IPS DF 6.9 (cell line): ENCODE results near the gene MAD1L1.

ENCODE experiments used
- DNase-seq: peaks from one replicate; pipeline ENCODE4 v3.0.0-alpha.2; 2013; ENCODE audit warnings: low read depth, low spot score
- H3K27ac ChIP-seq: one replicate; pipeline ENCODE4 v1.5.1; 2013; ENCODE audit warnings: low read length, control low read depth
- H3K27me3 ChIP-seq: 2 replicates; pipeline ENCODE4 v1.6.1; 2013; ENCODE audit warnings: mild to moderate bottlenecking, low read length; ENCODE audit not compliant: control insufficient read depth, insufficient read depth
- H3K36me3 ChIP-seq: 2 replicates; pipeline ENCODE4 v1.6.1; 2013; ENCODE audit warnings: low read length; ENCODE audit not compliant: control insufficient read depth, insufficient read depth
- H3K4me1 ChIP-seq: 2 replicates; pipeline ENCODE4 v1.6.1; 2013; ENCODE audit warnings: low read length; ENCODE audit not compliant: control insufficient read depth, insufficient read depth
- H3K4me3 ChIP-seq: 2 replicates; pipeline ENCODE4 v1.5.1; 2013; ENCODE audit warnings: mild to moderate bottlenecking, low read length
- H3K9me3 ChIP-seq: 2 replicates; pipeline ENCODE4 v1.6.1; 2013; ENCODE audit warnings: low read length, inconsistent platforms; ENCODE audit not compliant: control insufficient read depth, insufficient read depth
- WGBS: extraction: QIAGEN DNeasy Blood & Tissue Kit; methylation state at CpG from one replicate; pipeline ENCODE4 v1.1.7; 2013; ENCODE audit warnings: mixed read lengths, missing lambda C conversion rate; ENCODE audit not compliant: insufficient read length, insufficient coverage; 5-methylcytosine and 5-hydroxymethylcytosine counted together

The MAD1L1 gene

DNA sequence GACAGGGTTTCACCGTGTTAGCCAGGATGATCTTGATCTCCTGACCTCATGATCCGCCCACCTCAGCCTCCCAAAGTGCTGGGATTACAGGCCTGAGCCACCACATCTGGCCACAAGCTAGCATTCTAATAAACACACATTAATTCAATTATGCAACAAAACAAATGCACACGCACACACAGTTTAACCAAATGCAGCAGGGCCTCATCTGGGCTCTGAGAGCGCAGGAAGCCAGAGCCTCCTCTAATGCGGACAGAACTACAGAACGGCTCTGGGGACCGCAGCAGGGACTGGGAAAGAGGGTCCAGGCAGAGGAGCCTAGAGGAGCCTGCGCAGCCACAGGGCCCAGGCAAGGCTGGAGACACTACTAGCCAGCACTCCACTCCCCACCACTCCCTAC is 3.8 kb downstream of the MAD1L1 start:
- DNase-seq, result no peak
- H3K36me3 ChIP-seq, result peaks cover 24% of the 10 kb centered on the region
- H3K9me3 ChIP-seq, result no peaks in the 10 kb centered on the region
- no peak overlapping the region for H3K4me3 ChIP-seq
- no peaks in the 10 kb centered on the region for H3K27me3 ChIP-seq
- no peak overlapping the region for H3K27ac ChIP-seq
- H3K4me1 ChIP-seq, result no peaks in the 10 kb centered on the region
- WGBS, result no CpG with 5 or more reads among the region's 8 CpGs

DNA sequence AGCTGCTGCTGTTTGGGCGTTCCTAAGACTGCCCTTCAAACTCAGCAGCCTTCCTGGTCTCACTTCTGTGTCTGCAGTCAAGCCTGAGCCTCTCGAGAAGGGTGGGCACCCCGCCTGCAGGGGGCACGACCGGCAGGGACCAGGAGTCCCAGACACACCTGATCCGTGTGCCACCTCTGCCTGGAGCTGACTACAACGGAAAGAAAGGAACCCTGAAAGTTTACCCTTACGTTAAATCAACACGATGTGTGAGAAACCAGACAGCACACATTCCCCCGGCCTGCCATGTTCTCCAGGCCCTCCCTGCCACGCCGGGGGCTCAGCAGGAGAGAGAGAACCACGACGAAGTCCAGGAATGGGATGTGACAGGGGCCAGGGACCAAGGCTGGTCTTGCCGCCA is 5.0 kb downstream of the MAD1L1 start:
- Histone ChIP-seq H3K27me3 (no peaks in the 10 kb centered on the region), H3K4me3 (no peak overlapping the region), H3K9me3 (no peaks in the 10 kb centered on the region), H3K27ac (no peak overlapping the region), H3K4me1 (no peaks in the 10 kb centered on the region; the same call in 1 of the 2 replicates), H3K36me3 (peaks cover 28% of the 10 kb centered on the region)
- WGBS, result no CpG with 5 or more reads among the region's 15 CpGs
- DNase-seq, result no peak

DNA sequence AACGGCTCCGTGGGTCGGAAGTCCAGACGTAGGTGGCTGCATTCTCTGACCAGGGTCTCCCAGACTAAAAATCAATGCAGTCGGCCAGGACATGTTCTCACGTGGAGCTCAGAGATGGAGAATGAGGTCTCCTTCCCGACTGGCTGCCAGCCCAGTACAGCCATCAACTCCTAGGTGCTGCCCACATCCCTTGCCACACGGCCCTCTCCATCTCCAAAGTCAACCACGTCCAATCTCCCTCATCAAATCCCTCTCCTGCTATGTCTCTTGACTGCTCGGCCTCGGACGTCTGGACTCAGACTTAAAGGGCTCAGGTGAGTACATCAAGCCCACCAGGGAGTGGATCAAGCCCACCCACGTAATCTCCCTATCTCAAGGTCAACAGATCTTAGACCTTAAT is 6.9 kb downstream of the MAD1L1 start:
- no peak for DNase-seq
- WGBS, result no CpG with 5 or more reads among the region's 13 CpGs

DNA sequence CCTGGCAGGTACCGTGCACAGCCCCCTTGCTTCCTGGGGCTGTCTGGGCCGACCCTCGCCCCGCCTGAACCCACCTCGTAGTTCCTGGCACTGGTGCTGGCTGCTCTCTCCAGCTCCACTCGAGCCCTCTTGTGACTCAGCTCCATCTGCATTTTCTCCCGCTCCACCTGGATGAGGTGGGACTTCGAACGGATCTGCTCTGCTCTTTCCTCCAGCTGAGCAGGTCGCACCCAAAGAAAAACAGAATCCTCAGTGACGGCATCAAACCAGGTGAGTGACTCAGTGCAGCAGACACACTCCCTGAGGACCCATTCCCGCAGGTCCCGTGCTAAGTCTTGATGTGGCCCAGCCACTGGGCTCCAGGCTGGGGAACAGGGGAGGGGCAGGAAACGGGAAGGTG is 7.4 kb downstream of the MAD1L1 start:
- no peak overlapping the region for H3K4me3 ChIP-seq
- H3K36me3 ChIP-seq, result peaks cover 32% of the 10 kb centered on the region
- no peaks in the 10 kb centered on the region; the same call in 1 of the 2 replicates for H3K4me1 ChIP-seq
- WGBS, result no CpG with 5 or more reads among the region's 14 CpGs
- DNase-seq, result no peak
- no peaks in the 10 kb centered on the region for H3K27me3 ChIP-seq
- H3K27ac ChIP-seq, result no peak overlapping the region
- H3K9me3 ChIP-seq, result no peaks in the 10 kb centered on the region

More for the DNA sequence above, 6.9 kb downstream of the MAD1L1 start:
- H3K36me3 ChIP-seq, result peaks cover 33% of the 10 kb centered on the region
- no peaks in the 10 kb centered on the region for H3K9me3 ChIP-seq
- no peak overlapping the region for H3K27ac ChIP-seq
- no peaks in the 10 kb centered on the region for H3K27me3 ChIP-seq
- no peaks in the 10 kb centered on the region; the same call in 1 of the 2 replicates for H3K4me1 ChIP-seq
- H3K4me3 ChIP-seq, result no peak overlapping the region

DNA sequence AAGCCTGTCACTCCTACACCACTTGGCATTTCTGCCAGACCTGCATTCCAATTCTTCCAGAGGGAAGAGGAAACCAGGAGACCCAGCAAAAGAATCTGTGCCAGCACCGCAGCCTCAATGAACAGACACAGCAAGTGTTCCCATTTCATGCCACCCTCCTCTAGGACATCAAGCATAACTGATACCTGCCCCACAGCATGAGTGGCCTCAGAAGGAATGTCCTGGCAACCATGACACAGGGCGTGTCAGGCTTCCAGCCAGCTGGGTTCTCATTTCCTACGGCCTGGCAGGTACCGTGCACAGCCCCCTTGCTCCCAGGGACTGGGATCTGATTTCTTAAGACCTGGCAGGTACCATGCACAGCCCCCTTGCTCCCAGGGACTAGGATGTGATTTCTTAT is 7.8 kb downstream of the MAD1L1 start:
- Histone ChIP-seq H3K27ac (no peak overlapping the region), H3K9me3 (no peaks in the 10 kb centered on the region), H3K4me1 (no peaks in the 10 kb centered on the region; the same call in 1 of the 2 replicates), H3K4me3 (no peak overlapping the region), H3K27me3 (no peaks in the 10 kb centered on the region), H3K36me3 (peaks cover 34% of the 10 kb centered on the region)
- DNase-seq, result no peak
- no CpG with 5 or more reads among the region's 4 CpGs for WGBS

DNA sequence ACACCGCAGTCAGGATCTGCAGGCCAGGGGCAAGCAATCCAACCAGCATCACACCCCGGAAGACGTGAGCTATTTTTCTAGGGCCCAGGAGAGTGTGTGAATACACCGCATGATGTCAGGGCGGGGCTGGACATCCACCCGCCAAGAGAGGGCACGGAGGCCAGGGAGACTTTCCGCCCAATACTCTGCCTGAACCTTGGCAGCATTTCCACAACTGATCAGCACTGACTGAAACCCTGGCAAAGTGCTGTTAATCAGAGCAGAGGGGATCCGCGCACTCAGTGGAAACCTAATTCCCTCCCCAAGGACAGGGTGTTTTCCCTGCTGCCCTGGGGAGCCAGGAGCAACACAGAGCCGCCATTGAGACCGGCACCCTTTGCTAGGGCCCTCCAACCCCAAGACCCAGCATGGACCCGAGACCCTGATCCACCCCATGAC is 8.2 kb downstream of the MAD1L1 start:
- Histone ChIP-seq H3K9me3 (no peaks in the 10 kb centered on the region), H3K4me3 (no peak overlapping the region)

DNA sequence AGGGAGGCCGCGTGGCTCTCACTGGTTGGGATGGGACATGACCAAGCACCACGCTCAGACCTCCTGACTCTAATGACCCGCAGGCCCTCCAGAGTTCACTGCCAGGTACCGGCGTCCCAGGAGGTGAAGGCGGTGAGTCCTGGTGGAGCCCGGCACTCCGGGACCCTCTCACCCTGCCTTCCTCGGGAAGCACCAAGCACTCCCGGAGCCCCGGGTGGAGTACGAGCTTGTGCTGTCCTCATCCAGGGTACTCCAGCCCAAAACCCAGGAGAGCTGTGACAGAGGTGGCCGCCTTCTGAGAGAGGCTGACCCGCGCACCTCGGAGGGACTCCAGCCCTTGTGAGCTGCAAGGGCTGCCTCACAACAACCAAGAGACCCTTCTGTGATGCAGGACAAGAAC is 9.4 kb downstream of the MAD1L1 start:
- no peak overlapping the region for H3K27ac ChIP-seq
- H3K9me3 ChIP-seq, result no peaks in the 10 kb centered on the region
- no peaks in the 10 kb centered on the region for H3K27me3 ChIP-seq
- no peak overlapping the region for H3K4me3 ChIP-seq
- WGBS, result no CpG with 5 or more reads among the region's 17 CpGs
- peaks cover 32% of the 10 kb centered on the region for H3K36me3 ChIP-seq
- DNase-seq, result no peak
- H3K4me1 ChIP-seq, result no peaks in the 10 kb centered on the region; the same call in 1 of the 2 replicates

More for the DNA sequence above, 8.2 kb downstream of the MAD1L1 start:
- peaks cover 33% of the 10 kb centered on the region for H3K36me3 ChIP-seq
- no CpG with 5 or more reads among the region's 13 CpGs for WGBS
- H3K4me1 ChIP-seq, result no peaks in the 10 kb centered on the region; the same call in 1 of the 2 replicates
- DNase-seq, result no peak
- H3K27me3 ChIP-seq, result no peaks in the 10 kb centered on the region
- H3K27ac ChIP-seq, result no peak overlapping the region

DNA sequence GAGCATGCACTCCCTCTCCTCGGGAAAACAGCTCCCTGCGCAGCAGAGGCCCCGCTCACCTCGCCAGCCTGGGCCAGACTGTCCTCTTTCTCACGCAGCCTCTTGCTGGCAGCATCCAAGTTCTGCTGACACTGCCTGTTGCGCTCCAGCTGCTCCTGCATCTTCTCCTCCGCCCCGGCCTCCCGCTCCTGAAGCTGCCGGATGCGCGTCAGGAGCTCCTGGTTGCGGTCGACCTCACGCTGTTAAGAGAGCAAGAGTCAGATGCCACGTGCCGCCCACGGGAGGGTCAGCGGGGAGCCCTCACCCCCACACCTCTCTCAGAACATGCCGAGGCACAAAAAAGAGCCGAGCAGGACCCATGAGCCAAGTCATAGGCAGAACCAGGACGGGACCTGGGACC is 10.2 kb downstream of the MAD1L1 start:
- peaks cover 38% of the 10 kb centered on the region for H3K36me3 ChIP-seq
- no peaks in the 10 kb centered on the region for H3K27me3 ChIP-seq
- DNase-seq, result no peak
- no peak overlapping the region; the same call in 1 of the 2 replicates for H3K4me3 ChIP-seq
- H3K9me3 ChIP-seq, result no peaks in the 10 kb centered on the region
- no peak overlapping the region for H3K27ac ChIP-seq
- no peaks in the 10 kb centered on the region; the same call in 1 of the 2 replicates for H3K4me1 ChIP-seq
- no CpG with 5 or more reads among the region's 22 CpGs for WGBS

DNA sequence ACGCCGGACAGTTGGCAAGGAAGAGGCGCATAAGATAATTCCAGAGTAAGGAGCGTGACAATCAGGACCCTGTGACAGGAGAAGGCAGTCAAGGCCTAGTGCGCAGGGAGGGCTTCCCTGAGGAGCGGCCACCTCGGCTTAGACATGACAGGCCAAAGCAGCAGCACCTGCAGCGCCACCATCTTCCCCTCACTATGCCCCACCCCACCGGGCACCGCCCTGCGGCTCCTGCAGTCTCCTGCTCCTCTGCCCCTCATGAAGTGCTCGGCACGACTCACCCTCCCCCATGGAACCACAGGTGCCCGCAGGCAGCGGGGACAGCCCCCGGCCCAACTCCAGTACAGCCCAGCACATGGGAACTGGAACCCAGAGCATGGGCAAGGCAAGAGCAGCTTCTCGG is 11.8 kb downstream of the MAD1L1 start:
- Histone ChIP-seq H3K27me3 (no peaks in the 10 kb centered on the region), H3K4me3 (no peak overlapping the region), H3K9me3 (no peaks in the 10 kb centered on the region), H3K36me3 (peaks cover 51% of the 10 kb centered on the region), H3K4me1 (no peaks in the 10 kb centered on the region; the same call in 1 of the 2 replicates), H3K27ac (no peak overlapping the region)
- DNase-seq, result no peak
- no CpG with 5 or more reads among the region's 17 CpGs for WGBS

DNA sequence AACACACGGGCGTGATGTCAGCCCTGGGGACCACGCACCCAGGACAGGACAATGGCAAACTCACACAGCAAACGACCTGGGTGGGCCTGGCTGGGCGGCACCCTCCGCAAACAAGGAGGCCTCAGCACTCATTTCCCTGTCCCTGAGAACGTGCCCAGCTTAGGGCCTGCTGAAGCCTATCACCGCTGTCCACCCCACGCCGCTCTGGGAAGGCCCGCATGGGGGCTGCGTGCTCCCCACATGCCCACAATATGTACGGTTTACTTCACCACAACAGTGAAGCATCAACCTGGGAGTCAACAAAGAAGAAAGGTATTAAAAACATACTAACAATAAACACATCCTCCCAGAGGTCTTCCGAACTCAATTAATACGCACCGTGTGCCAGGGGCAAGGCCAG is 12.2 kb downstream of the MAD1L1 start:
- Histone ChIP-seq H3K36me3 (peaks cover 55% of the 10 kb centered on the region), H3K27me3 (no peaks in the 10 kb centered on the region), H3K27ac (no peak overlapping the region), H3K4me3 (no peak overlapping the region), H3K4me1 (no peaks in the 10 kb centered on the region; the same call in 1 of the 2 replicates), H3K9me3 (no peaks in the 10 kb centered on the region)
- WGBS, result no CpG with 5 or more reads among the region's 16 CpGs
- DNase-seq, result no peak

DNA sequence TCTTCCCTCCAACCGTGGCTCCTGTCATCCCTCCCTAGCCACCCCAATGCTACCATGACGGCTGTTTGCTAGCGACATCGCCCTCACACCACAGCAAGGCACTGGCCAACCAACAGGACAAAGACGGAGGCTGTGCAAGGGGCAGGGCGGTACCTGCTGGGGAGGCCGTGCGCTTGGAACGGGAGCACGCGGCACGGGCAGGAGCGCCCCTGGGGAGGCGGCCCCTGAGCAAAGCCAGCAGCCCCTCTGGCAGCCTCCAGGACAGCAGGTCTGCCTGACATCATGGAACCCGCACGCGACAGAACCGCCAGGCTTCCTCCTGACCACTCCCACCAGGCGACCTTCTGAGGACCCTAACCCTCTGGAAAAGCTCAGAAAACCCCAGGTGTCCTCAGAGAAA is 12.7 kb downstream of the MAD1L1 start:
- no peak overlapping the region for H3K4me3 ChIP-seq
- DNase-seq, result no peak
- no CpG with 5 or more reads among the region's 19 CpGs for WGBS
- no peak overlapping the region for H3K27ac ChIP-seq
- no peaks in the 10 kb centered on the region for H3K9me3 ChIP-seq
- no peaks in the 10 kb centered on the region; the same call in 1 of the 2 replicates for H3K4me1 ChIP-seq
- H3K27me3 ChIP-seq, result no peaks in the 10 kb centered on the region
- H3K36me3 ChIP-seq, result peaks cover 52% of the 10 kb centered on the region
